GM12878 (cell line): ENCODE data around the gene TK2. TPM values are rescaled to one million over a fixed set of nuclear protein-coding genes. Genes with fewer than 3 reads are reported as not detected.

Experiments
- ATAC-seq: fragments of 200-7000 bp; cut with Tn5 transposase; 3 replicates; pipeline ENCODE4 v1.9.1; 2020; ENCODE audit warnings: mild to moderate bottlenecking, moderate library complexity
- BruUV-seq: library from RNA; stranded (reverse); fragments of 400-500 nt; replicated peaks from 2 replicates; lab custom pipeline; 2021; lab: Mats Ljungman, UMichigan
- CTCF ChIA-PET: fragments of 300-600 bp; sonication (Branson Sonifier 250); formaldehyde crosslinking; extraction: SDS; loops from one replicate; lab custom pipeline; 2021; ENCODE audit warnings: inconsistent platforms; lab: Yijun Ruan, JAX
- POLR2A ChIA-PET: fragments of 350-600 bp; formaldehyde crosslinking; extraction: SDS; loops from one replicate; lab custom pipeline; 2021; ENCODE audit warnings: inconsistent platforms; lab: Charles Lee
- RAD21 ChIA-PET: fragments of 300-600 bp; sonication (Branson Sonifier 250); formaldehyde crosslinking; loops from one replicate; lab custom pipeline; 2023; ENCODE audit warnings: antibody characterized with exemption; ENCODE audit not compliant: unreplicated experiment; lab: Charles Lee
- SMC1A ChIA-PET: fragments of 300-600 bp; sonication (Branson Sonifier 250); formaldehyde crosslinking; loops from one replicate; lab custom pipeline; 2023; ENCODE audit not compliant: unreplicated experiment, uncharacterized antibody; lab: Charles Lee
- DNase-seq: peaks from one replicate; pipeline ENCODE4 v3.0.0-alpha.2; 2011; ENCODE audit warnings: low read depth, low spot score
- FAIRE-seq: peaks from 3 replicates; lab custom pipeline; 2011; peaks lifted over from hg19 to GRCh38; lab: Jason Lieb, UNC
- H2AFZ ChIP-seq: 2 replicates; pipeline ENCODE4 v1.6.0; 2011; ENCODE audit warnings: low read depth, low read length, control low read depth; ENCODE audit not compliant: control insufficient read depth
- H3K27ac ChIP-seq: 2 replicates; pipeline ENCODE4 v1.5.1; 2011; ENCODE audit warnings: control low read depth; ENCODE audit not compliant: control insufficient read depth, insufficient read depth
- H3K27me3 ChIP-seq, 2 experiments: replicated peaks in 1 of 2; 2 replicates each; pipeline versions ENCODE4 v1.6.0 to v1.6.1; 2011; ENCODE audit warnings: low read length in 1 of 2; ENCODE audit not compliant: control insufficient read depth in 2 of 2, insufficient read depth in 2 of 2
- H3K36me3 ChIP-seq, 2 experiments: 2 replicates each; pipeline ENCODE4 v1.5.1; 2011; ENCODE audit warnings: low read length in 1 of 2; ENCODE audit not compliant: control insufficient read depth in 2 of 2, insufficient read depth in 2 of 2
- H3K4me1 ChIP-seq: 2 replicates; pipeline ENCODE4 v1.6.1; 2011; ENCODE audit warnings: mild to moderate bottlenecking, low read length, moderate library complexity, mixed read lengths; ENCODE audit not compliant: control insufficient read depth, insufficient read depth
- H3K4me2 ChIP-seq: 2 replicates; pipeline ENCODE4 v1.6.0; 2011; ENCODE audit warnings: control low read depth; ENCODE audit not compliant: control insufficient read depth, insufficient read depth
- H3K4me3 ChIP-seq: fragments of 200-600 bp; sonication (generic); 2 replicates; pipeline ENCODE4 v1.5.1; 2016
- H3K79me2 ChIP-seq: 2 replicates; pipeline ENCODE4 v1.6.0; 2011; ENCODE audit warnings: low read length; ENCODE audit not compliant: control insufficient read depth, insufficient read depth
- H3K9ac ChIP-seq: 2 replicates; pipeline ENCODE4 v1.8.0; 2011; ENCODE audit warnings: low read length, control low read depth, mixed read lengths; ENCODE audit not compliant: control insufficient read depth, insufficient read depth
- H3K9me3 ChIP-seq: replicated peaks from 3 replicates; pipeline ENCODE4 v1.5.1; 2011; ENCODE audit warnings: mild to moderate bottlenecking, low read length; ENCODE audit not compliant: control insufficient read depth, insufficient read depth
- H4K20me1 ChIP-seq: 2 replicates; pipeline ENCODE4 v1.6.0; 2011; ENCODE audit not compliant: control insufficient read depth, insufficient read depth
- DPF2 ChIP-seq: fragments of 450-650 bp; IDR thresholded peaks from 2 replicates; pipeline ENCODE4 v1.6.1; 2017; ENCODE audit warnings: mild to moderate bottlenecking
- RBBP5 ChIP-seq: fragments of 200-600 bp; sonication (generic); conservative IDR thresholded peaks from 2 replicates; pipeline ENCODE4 v1.6.1; 2016
- USF2 ChIP-seq: IDR thresholded peaks from 2 replicates; pipeline ENCODE4 v1.6.1; 2011; ENCODE audit warnings: low read depth, low read length, improper control_type of control experiment, borderline replicate concordance
- ZNF687 ChIP-seq: fragments of 450-650 bp; IDR thresholded peaks from 2 replicates; pipeline ENCODE4 v1.6.1; 2017; ENCODE audit warnings: mild to moderate bottlenecking, moderate library complexity
- WGBS: methylation state at CpG from one replicate; pipeline ENCODE4 v1.1.6; 2016; ENCODE audit warnings: low lambda C conversion rate; ENCODE audit not compliant: insufficient replicate concordance, insufficient coverage; ENCODE audit errors: missing lambda C conversion rate; 5-methylcytosine and 5-hydroxymethylcytosine counted together
- in situ Hi-C: fragments of 300-500 bp; cut with MboI; formaldehyde crosslinking; loops from 9 replicates; pipeline ENCODE4 v1.14.3; 2018; ENCODE audit warnings: mixed read lengths
- intact Hi-C: fragments of 100-400 bp; cut with micrococcal nuclease; formaldehyde crosslinking; loops from one replicate; pipeline ENCODE4 v1.14.2; 2022; ENCODE audit not compliant: unreplicated experiment
- polyA plus RNA-seq, 11 experiments: library from polyadenylated mRNA; depleted of rRNA in 4 of 11; unstranded in 6 of 11; stranded (reverse) in 5 of 11; fragments of >200 nt; fragmentation: Nextera tagmentation in 4 of 11; fragmentation: Illumina TruSeq in 1 of 11; extraction: Ambion mirVana in 4 of 11; extraction: Trizol in 1 of 11; gene quantifications; 1 replicate in 1 of 11; 2 replicates in 10 of 11; pipeline versions ENCODE4 v1.2.1 to v1.2.3, GENCODE V29; 2011 to 2016; ENCODE audit warnings: inconsistent platforms in 2 of 11, missing spikeins in 2 of 11, low read depth in 1 of 11
- total RNA-seq, 4 experiments: library from RNA; depleted of rRNA in 3 of 4; stranded (reverse); fragments of >200 nt in 3 of 4; fragmentation: Illumina TruSeq in 1 of 4; extraction: Trizol in 1 of 4; gene quantifications; 2 replicates each; pipeline versions ENCODE4 v1.2.1 to v1.2.3, GENCODE V29; 2013 to 2021

The TK2 gene
- total and polyA plus RNA-seq, 10 of the 15 experiments (the other 5 are each of a cell fraction or from before 2014, with no cell fraction given), result 1.3 to 12.4 (median 3.0) TPM

- Histone ChIP-seq H3K4me2 (peak overlapping the region; percentile 10; the same call in 1 of the 2 replicates), H3K27me3 (no peaks in the 10 kb centered on the region), H3K4me1 (peaks cover 82% of the 10 kb centered on the region), H3K9me3 (no peaks in the 10 kb centered on the region), H3K27ac (no peak overlapping the region), H3K79me2 (no peaks in the 10 kb centered on the region), H3K9ac (no peak overlapping the region), H2AFZ (no peak overlapping the region), H3K36me3 (no peaks in the 10 kb centered on the region; a peak in 1 of 4 replicates), H4K20me1 (no peaks in the 10 kb centered on the region), H3K4me3 (no peak overlapping the region)
- ATAC-seq (no peak), FAIRE-seq (no peak), DNase-seq (no peak)
- WGBS, result 69% methylated on average over 14 of the region's 14 CpGs
- ChIA-PET RAD21 (interaction anchor here (0.6 to 3.2 kb wide), 9 partner anchors 12 to 114 kb away, joined by 3 to 15 read pairs (median 4); partner anchors contain the start of gene CKLF), SMC1A (interaction anchor here (0.7 to 5.4 kb wide), 9 partner anchors 8 to 88 kb away, joined by 3 to 86 read pairs (median 4); partner anchors contain the start of genes CKLF and TK2), POLR2A (interaction anchor here (1.0 to 3.5 kb wide), 3 partner anchors 27 to 44 kb away, joined by 3 to 21 read pairs (median 18); partner anchors contain the start of genes CKLF and TK2), CTCF (interaction anchor here (0.6 to 6.0 kb wide), 5 partner anchors 24 to 353 kb away, joined by 3 to 35 read pairs (median 5); partner anchors contain the start of genes CKLF and TK2)
- intact Hi-C loops (no loop called here), in situ Hi-C loops (no loop called here)
- TF ChIP-seq DPF2, result no peak
- no peak for TF ChIP-seq RBBP5
- TF ChIP-seq USF2, result no peak
- TF ChIP-seq ZNF687, result no peak
- no TSS peak for BruUV-seq
These were observed 29.3 kb downstream of the TK2 start for GRCh38 chr16:66520406-66521170.
